Stimulated activated CD4-positive, alpha-beta T cell treated with anti-CD3 and anti-CD28 coated beads, Interleukin-1b, Interleukin-23, amount 100 ng/mL, for 1 hour (primary cell): ENCODE data around the gene ATXN1.

Source experiments
- DNase-seq, 2 donors: peaks; one replicate each; pipeline ENCODE4 v3.0.0-alpha.2; 2020; ENCODE audit warnings: low read depth in 2 of 2

ATXN1 gene

GRCh38 chr6:16361861-16362260 lies 399.4 kb downstream of the ATXN1 start:
- no peak for DNase-seq

- DNase-seq, result no peak
Observed at GRCh38 chr6:16361121-16361520, 400.1 kb downstream of the ATXN1 start.

- no peak for DNase-seq
Observed at GRCh38 chr6:16360365-16360764, 400.9 kb downstream of the ATXN1 start.

- DNase-seq, result no peak
Observed at GRCh38 chr6:16359563-16359962, 401.7 kb downstream of the ATXN1 start.

- no peak for DNase-seq
Observed at GRCh38 chr6:16358531-16359138, 402.6 kb downstream of the ATXN1 start.

- DNase-seq, result no peak
Observed at GRCh38 chr6:16355699-16356446, 405.4 kb downstream of the ATXN1 start.

- no peak for DNase-seq
Observed at GRCh38 chr6:16355238-16355637, 406.0 kb downstream of the ATXN1 start.

- DNase-seq, result no peak
Observed at GRCh38 chr6:16354692-16355091, 406.6 kb downstream of the ATXN1 start.

- no peak for DNase-seq
Observed at GRCh38 chr6:16352821-16353438, 408.3 kb downstream of the ATXN1 start.

GRCh38 chr6:16352258-16352635 lies 409.0 kb downstream of the ATXN1 start:
- no peak for DNase-seq

GRCh38 chr6:16349544-16349943 lies 411.7 kb downstream of the ATXN1 start:
- DNase-seq, result no peak

- DNase-seq, result no peak
Observed at GRCh38 chr6:16346831-16347230, 414.4 kb downstream of the ATXN1 start.

GRCh38 chr6:16345449-16346330 lies 415.6 kb downstream of the ATXN1 start:
- DNase-seq, result no peak

- DNase-seq, result no peak
Observed at GRCh38 chr6:16344756-16345155, 416.5 kb downstream of the ATXN1 start.

GRCh38 chr6:16343593-16343992 lies 417.7 kb downstream of the ATXN1 start:
- DNase-seq, result no peak

- DNase-seq, result no peak
Observed at GRCh38 chr6:16339265-16339587, 422.0 kb downstream of the ATXN1 start.

GRCh38 chr6:16338577-16339264 lies 422.5 kb downstream of the ATXN1 start:
- DNase-seq, result no peak

GRCh38 chr6:16337295-16337975 lies 423.8 kb downstream of the ATXN1 start:
- DNase-seq, result no peak

- no peak for DNase-seq
Observed at GRCh38 chr6:16336911-16337294, 424.4 kb downstream of the ATXN1 start.

GRCh38 chr6:16336056-16336818 lies 425.0 kb downstream of the ATXN1 start:
- no peak for DNase-seq
